ENCODE data around the gene SMIM32.

Gene SMIM32

GRCh38 chr5:136143312-136143711 is 49.6 kb downstream of the SMIM32 start:
- DNase-seq (ENCODE audit: extremely low spot score): no peak
- ChIA-PET POLR2A (interaction anchor here (3.6 kb wide), 1 partner anchor 11 kb away, joined by 22 read pairs; the partner anchor contains the start of gene SMAD5), CTCF (interaction anchor here (0.6 kb wide), 1 partner anchor 151 kb away, joined by 7 read pairs; no protein-coding TSS in a partner anchor)
- TF ChIP-seq CTBP1 (IDR thresholded peaks at IDR 0.05; ENCODE audit: borderline replicate concordance): no peak
- no peak for TF ChIP-seq ELF4 (IDR thresholded peaks at IDR 0.05)
- no peak for TF ChIP-seq ZNF384 (IDR thresholded peaks at IDR 0.05)
- TF ChIP-seq ARNT (IDR thresholded peaks at IDR 0.05): no peak
- TF ChIP-seq PKNOX1 (IDR thresholded peaks at IDR 0.05): no peak
- no peak for TF ChIP-seq L3MBTL2 (conservative IDR thresholded peaks at IDR 0.05)
- no peak for TF ChIP-seq TARDBP (IDR thresholded peaks at IDR 0.05)
- TF ChIP-seq HDGF (IDR thresholded peaks at IDR 0.05; ENCODE audit: borderline replicate concordance): no peak
- TF ChIP-seq FOXK2 (IDR thresholded peaks at IDR 0.05): no peak
- no peak for TF ChIP-seq LEF1 (IDR thresholded peaks at IDR 0.05; ENCODE audit: borderline replicate concordance)
- TF ChIP-seq NFRKB (IDR thresholded peaks at IDR 0.05): no peak
- TF ChIP-seq FOXM1 (IDR thresholded peaks at IDR 0.05; ENCODE audit: borderline replicate concordance): no peak
- no peak for TF ChIP-seq FOXA1 (IDR thresholded peaks at IDR 0.05)
- no peak for TF ChIP-seq SP1 (IDR thresholded peaks at IDR 0.05)
- TF ChIP-seq SUZ12 (IDR thresholded peaks at IDR 0.05): no peak
- TF ChIP-seq BHLHE40 (IDR thresholded peaks at IDR 0.05; ENCODE audit: borderline replicate concordance): no peak

GRCh38 chr5:136141561-136141960 is 51.4 kb downstream of the SMIM32 start:
- TF ChIP-seq SP1 (IDR thresholded peaks at IDR 0.05): no peak
- TF ChIP-seq CTBP1 (IDR thresholded peaks at IDR 0.05; ENCODE audit: borderline replicate concordance): no peak
- TF ChIP-seq FOXA1 (IDR thresholded peaks at IDR 0.05): no peak
- no peak for TF ChIP-seq BHLHE40 (IDR thresholded peaks at IDR 0.05; ENCODE audit: borderline replicate concordance)
- TF ChIP-seq PKNOX1 (IDR thresholded peaks at IDR 0.05): no peak
- no peak for TF ChIP-seq NFRKB (IDR thresholded peaks at IDR 0.05)
- TF ChIP-seq L3MBTL2 (conservative IDR thresholded peaks at IDR 0.05): no peak
- no peak for TF ChIP-seq LEF1 (IDR thresholded peaks at IDR 0.05; ENCODE audit: borderline replicate concordance)
- TF ChIP-seq FOXK2 (IDR thresholded peaks at IDR 0.05): no peak
- no peak for TF ChIP-seq TARDBP (IDR thresholded peaks at IDR 0.05)
- no peak for TF ChIP-seq SUZ12 (IDR thresholded peaks at IDR 0.05)
- TF ChIP-seq ZNF384 (IDR thresholded peaks at IDR 0.05): no peak
- TF ChIP-seq ARNT (IDR thresholded peaks at IDR 0.05): no peak
- no peak for TF ChIP-seq FOXM1 (IDR thresholded peaks at IDR 0.05; ENCODE audit: borderline replicate concordance)
- TF ChIP-seq HDGF (IDR thresholded peaks at IDR 0.05; ENCODE audit: borderline replicate concordance): no peak
- TF ChIP-seq ELF4 (IDR thresholded peaks at IDR 0.05): no peak
- CTCF ChIA-PET: interaction anchor here (0.9 kb wide), 1 partner anchor 40 kb away, joined by 3 read pairs; no protein-coding TSS in a partner anchor
- no peak for DNase-seq (ENCODE audit: extremely low spot score)
- POLR2A ChIA-PET: interaction anchor here (3.6 kb wide), 1 partner anchor 9 kb away, joined by 22 read pairs; the partner anchor contains the start of gene SMAD5

Measured in HEK293T (cell line).